GM18870 (cell line): Measurements from ENCODE around the gene PDZD2.
"Not testable (repeated sequence)": the region's sequence is repeated elsewhere in the genome, so short reads cannot be mapped to it uniquely, and the experiment has no call there.

ENCODE experiments used
- ATAC-seq: cut with Tn5 transposase; IDR thresholded peaks from one replicate; pipeline ENCODE4 v1.9.1; 2021; ENCODE audit warnings: moderate library complexity; ENCODE audit not compliant: unreplicated experiment

Gene PDZD2

DNA sequence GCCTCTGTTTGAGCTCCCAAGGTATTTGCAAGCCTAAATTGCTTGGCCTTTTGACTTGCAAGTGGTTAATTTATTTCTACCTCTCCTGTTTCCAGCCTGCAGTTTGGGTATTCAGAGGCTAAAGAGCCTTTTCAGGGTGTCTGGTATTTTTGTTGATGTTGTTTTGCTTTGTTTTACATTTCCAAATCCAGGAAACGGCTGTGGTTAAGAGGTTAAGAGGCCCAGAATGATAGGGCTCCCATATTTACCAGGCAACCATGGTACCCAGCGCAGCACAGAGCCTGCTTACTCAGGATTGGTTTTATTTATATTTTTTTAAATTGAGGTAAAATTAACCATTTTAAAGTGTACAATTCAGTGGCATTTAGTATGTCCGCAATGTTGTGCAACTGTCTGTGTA lies 92.1 kb downstream of the PDZD2 start:
- ATAC-seq: no peak

DNA sequence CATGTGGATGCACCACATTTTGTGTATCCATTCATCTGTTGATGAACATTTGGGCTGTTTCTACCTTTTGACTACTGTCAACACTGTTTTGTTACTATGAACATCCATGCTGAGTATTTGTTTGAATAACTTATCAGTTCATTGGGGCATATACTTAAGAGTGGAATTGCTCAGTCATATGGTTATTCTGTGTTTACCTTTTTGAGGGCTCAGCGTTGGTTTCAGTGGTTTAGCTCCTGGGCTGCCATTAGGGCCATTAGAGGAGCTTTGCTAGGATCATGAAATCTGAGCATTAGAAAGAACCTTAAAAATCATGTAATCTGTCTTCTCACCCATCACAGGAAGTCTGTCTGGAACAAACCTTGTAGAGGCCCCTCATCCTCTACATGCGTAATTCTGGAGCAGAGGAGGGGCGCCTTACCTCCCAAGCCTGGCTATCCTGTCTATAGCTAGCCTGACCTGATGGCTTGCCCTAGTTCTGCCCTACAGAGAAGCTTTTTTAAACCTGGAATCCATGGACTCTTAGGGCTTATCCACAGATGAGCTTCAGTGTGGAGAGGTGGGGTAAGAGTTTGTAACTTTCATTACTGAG lies 92.9 kb downstream of the PDZD2 start:
- ATAC-seq: no peak

GRCh38 chr5:31732821-31733220 lies 93.9 kb downstream of the PDZD2 start:
- ATAC-seq: not testable (repeated sequence)

- no peak for ATAC-seq
These were observed 94.4 kb downstream of the PDZD2 start for GRCh38 chr5:31733371-31733770.

- no peak for ATAC-seq
These were observed 97.2 kb downstream of the PDZD2 start for GRCh38 chr5:31736127-31736526.

DNA sequence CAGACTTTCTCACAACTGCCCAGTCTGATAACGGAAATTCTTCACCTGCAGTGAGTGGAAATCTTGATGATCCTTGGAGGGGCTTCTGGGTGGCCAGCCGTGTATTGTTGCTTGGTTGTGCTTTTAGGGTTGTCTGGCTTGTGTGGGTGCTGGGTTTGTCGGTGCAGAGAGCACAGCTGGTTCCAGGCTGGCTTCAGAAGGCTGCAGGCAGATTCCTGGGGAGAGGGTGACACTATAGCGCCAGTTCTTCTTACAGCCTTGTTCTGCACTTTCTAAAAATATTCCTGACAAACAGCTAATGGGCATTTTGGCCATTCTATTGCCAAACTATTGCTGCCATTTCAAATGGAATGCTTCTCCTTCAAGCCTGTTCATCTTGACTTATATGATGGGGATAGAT lies 99.3 kb downstream of the PDZD2 start:
- ATAC-seq: no peak

DNA sequence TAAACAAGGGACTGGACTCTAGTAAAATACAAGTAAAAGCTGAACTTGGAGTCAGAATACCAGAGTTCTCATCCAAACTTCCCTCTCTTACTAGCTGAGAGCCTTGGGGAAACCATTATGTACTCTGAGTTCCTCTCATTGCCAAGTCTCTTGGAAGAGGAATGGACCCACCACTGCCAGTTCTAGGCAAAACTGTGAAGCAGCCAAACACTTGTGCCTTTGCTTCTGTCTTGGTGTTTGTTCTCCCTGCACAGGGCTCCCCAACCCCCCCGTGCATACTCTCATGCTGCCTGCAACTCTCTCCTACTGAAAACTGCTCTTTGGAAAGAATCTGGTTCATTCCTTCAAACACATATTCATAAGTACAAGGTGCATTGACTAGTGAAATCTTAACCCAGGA lies 102.6 kb downstream of the PDZD2 start:
- ATAC-seq: no peak

DNA sequence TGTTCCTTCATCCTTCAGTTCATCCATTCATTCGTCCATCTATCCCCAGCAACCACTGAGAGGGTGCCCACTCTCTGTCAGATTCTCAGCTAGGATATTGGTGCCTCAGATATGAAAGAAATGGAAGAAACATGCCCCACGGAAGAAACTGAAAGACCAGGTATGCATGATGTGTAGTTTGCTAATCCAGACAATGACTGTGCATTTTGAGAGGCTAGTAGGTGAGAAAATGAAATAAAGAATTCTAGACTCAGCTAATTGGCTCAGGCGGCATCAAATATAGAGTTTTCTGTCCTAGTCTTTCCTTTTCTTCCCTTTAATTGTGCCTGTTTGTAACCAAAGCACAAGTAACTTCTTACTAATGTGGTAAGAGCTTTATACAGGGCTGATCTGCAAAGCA lies 104.7 kb downstream of the PDZD2 start:
- no peak for ATAC-seq

DNA sequence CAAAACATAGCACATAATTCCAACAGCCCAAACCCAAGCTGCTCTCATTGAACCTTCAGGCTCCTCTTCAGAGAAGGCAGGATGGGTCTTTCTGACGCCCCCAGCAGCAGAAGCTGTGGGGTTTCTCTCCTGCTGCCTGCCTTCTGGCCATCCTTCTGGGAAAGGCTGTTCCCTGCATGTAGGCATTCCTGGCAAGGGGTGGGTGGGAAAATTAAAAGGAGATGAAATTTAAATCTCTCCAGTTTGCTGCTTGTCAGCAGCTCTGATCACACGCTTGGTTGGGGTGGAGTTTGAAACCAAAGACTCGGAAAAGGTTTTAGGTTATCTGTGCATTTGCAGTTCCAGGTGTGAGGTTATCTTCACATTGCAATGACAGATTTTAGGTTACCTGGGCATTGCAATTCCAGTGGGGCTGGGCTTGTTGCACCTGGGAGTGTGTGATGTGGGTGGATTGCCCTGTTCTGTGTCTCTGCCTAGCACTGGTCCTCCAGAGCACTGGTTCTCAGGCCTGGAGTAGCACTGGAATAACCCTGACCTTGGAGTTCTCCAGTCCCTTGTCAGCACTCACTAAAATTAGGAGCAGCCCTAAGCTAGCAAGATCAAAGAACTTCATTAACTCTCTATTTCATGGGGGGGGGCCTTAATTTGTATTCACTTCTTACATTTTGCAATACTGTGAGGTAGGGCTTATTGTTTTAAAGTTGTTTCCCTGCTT lies 109.7 kb downstream of the PDZD2 start:
- no peak for ATAC-seq

GRCh38 chr5:31750215-31750614 lies 111.3 kb downstream of the PDZD2 start:
- no peak for ATAC-seq

- no peak for ATAC-seq
These were observed 112.7 kb downstream of the PDZD2 start for GRCh38 chr5:31751610-31752009.

DNA sequence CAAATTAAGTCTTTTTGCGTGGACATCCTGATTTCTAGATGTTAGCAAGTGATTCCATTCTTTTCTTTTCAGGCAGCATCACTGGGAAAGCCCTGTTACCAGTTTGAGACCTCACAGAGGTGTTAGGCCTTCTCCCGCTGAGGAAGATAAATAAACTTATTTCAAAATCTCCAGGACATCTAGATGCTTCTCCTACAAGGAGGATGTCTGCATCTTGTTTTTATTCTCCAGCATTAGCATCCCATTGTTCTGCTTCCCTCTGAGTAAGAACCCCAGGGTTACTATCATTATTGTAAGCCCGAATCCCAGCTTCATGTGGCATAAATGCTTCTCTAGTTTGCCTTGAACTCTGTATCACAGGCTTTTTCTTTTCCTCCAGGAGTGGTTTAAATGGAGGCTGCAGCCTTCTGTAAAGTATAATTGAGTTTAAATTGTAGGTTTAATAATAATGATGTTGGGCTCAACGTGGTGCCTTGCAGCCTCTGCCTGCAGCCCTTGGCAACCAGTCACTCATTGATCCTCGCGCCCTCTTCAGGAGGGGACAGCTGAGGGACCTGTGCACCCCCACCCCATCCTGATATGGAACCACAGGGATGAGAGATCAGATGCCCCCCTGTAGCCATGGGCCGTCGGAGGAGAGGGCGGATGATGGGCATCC lies 114.9 kb downstream of the PDZD2 start:
- ATAC-seq: no peak

DNA sequence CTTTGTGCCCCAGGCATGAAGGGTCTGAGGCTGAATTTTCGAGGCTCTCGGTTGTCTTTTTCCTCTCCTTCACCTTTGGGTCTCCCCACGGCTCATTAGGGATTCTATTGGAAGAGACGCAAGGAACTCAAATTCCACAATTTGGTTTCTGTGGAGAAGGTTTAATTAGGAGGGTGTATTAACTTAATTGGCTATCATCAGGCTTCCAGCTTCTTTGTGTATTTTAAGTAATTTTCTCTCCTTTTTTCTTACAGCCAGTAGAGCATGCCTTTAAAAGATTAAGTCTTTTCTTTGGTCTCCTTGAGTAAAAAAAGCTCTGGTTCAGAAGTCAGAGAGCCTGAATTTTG lies 115.4 kb downstream of the PDZD2 start:
- ATAC-seq: no peak

- ATAC-seq: no peak
These were observed 116.1 kb downstream of the PDZD2 start for GRCh38 chr5:31754741-31755675.

- ATAC-seq: no peak
These were observed 116.8 kb downstream of the PDZD2 start for GRCh38 chr5:31755676-31756230.

DNA sequence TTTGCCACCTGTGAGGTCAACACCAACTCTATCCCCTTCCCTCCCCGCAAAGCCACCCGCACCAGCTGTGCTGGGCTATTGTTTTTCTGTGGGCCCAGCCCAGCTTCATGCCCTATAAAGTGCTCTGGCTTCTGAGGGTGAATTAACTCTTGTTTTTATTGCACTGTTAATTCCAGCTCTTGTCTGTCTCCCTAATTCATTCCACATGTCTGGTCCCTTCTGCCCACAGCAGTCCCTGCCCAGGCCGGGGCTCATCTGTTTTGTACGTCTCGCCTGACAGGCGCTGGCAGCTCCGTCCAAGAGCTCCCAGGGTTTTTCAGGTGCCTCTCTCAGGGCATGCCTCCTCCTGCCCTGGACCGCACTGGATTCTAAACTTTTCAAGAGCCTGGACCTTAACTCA lies 118.9 kb downstream of the PDZD2 start:
- no peak for ATAC-seq

DNA sequence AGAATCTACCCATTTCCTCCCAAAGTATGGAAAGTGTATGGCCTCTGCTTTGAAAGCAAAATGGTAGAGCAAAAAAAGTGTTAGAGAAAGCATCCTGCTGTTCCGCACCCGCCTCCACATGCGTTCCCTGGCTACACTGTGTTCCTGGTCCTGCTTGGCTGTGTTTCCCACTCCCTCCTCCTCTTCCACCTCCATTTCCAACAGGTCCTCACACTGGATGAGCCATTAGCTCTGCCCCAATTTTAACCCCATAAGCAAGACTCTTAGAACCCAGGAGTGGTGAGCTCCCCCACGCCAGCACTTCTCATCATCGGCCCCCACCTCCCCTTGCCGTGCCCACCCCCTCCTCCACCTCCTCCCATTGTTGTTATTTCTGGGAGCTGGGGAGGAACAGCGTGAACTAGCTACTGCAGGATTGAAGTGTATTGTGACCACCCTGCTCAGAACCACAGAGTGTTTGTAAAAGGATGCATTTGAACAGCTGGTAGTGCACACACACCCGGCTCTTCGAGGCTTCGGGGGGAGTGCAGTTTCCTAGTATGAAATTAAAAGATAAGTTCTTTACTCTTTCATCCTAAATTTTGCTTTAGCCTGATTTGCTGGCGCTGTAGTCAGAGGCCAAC lies 120.0 kb downstream of the PDZD2 start:
- no peak for ATAC-seq

- no peak for ATAC-seq
These were observed 121.0 kb downstream of the PDZD2 start for GRCh38 chr5:31759925-31760324.

DNA sequence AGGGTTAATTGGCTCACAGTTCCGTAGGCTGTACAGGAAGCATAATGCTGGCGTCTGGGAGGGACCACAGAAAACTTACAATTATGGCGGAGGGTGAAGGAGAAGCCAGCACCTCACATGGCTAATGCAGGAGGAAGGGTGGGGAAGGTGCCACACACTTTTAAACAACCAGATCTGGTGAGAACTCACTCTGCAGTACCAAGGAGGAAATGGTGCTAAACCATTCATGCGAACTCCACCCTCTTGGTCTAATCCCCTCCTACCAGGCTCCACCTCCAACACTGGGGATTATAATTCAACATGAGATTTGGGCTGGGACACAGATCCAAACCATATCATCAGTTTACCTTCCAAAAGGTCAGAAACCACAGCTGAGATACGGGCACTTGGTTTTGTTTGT lies 122.9 kb downstream of the PDZD2 start:
- no peak for ATAC-seq

DNA sequence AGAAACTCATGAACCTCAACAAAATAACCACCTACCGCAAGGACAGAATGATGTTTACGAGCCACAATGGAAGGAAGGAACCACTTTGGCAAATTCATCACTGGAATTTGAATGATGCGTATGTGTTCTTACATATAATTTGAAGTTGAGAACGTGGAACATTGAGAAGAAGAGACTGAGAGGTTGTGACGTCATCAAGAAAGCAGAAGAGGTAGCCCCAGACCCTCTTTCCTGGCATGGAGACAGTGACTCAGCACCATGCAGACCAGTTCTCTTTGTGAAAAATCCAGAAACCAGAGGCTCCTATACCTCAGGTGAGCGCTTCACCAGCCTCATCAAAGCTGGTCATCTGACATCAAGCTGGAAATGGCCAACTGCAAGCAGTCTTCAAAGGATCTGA lies 124.5 kb downstream of the PDZD2 start:
- no peak for ATAC-seq

DNA sequence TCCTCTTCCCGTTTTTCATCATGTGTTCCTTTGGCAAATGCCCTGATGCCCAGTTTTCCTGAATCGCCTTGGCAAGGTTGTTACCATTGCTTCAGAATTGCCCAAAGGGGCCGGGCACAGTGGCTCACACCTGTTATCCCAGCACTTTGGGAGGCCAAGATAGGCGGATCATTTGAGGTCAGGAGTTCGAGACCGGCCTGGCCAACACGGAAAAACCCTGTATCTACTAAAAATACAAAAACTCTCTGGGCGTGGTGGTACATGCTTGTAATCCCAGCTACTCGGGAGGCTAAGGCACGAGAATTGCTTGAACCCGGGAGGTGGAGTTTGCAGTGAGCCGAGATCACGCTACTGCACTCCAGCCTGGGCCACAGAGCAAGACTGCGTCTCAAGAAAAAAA lies 125.8 kb downstream of the PDZD2 start:
- not testable (repeated sequence) for ATAC-seq
